ENCODE measurements around the gene VASH1. TPM values are rescaled to one million over a fixed set of nuclear protein-coding genes. Genes with fewer than 3 reads are reported as not detected.

VASH1 gene
- total and polyA plus RNA-seq, 10 donors = 6.4 to 39.1 (median 19.5) TPM

DNA sequence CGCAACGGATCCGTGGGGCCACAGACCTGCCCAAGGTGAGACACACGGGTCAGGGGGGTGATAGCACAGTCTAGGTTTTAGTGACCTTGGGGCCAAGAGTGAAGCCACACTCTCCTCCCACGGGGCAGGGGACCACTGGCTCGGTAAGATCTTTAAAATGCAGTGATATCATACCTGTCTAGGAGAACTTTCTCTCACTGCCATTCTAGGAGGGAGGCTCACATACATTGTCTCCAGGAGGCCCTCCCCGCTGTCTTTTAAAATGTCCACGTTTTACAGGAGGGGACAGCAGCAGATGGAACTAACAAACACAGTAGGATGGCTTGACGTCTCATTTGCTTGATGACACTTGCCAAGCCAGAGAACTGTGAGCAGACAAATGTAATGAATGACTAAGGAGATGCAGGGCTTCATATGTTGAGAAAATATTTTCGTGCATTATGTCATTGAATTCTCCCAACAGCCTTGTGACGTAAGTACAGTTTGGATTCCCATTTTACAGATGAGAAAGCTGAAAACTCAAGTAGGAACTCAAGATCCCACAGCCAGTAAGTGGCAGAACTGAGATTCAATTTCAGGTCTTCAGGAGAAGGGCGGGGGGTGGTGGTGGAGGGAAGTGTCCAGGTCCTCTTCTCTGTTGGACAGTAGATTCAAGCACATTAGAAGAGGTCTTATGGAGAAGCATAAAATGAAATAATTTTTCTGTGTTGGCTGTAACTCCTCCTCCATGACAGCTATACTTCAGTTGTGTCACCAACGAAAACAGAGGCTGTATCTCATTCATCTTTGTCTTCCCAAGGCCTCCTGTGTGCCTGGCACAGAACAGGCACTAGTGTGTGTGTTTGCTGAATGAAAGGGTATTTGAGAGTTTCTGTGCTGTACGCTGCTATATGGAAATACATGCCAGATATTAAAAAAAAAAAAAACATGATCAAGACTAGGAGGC, 2.1 kb downstream of the VASH1 start:
- TF ChIP-seq POLR2A (IDR thresholded peaks at IDR 0.05) (no peak), POLR2AphosphoS5 (IDR thresholded peaks at IDR 0.05) (no peak)
- TF ChIP-seq, protein P1, sequence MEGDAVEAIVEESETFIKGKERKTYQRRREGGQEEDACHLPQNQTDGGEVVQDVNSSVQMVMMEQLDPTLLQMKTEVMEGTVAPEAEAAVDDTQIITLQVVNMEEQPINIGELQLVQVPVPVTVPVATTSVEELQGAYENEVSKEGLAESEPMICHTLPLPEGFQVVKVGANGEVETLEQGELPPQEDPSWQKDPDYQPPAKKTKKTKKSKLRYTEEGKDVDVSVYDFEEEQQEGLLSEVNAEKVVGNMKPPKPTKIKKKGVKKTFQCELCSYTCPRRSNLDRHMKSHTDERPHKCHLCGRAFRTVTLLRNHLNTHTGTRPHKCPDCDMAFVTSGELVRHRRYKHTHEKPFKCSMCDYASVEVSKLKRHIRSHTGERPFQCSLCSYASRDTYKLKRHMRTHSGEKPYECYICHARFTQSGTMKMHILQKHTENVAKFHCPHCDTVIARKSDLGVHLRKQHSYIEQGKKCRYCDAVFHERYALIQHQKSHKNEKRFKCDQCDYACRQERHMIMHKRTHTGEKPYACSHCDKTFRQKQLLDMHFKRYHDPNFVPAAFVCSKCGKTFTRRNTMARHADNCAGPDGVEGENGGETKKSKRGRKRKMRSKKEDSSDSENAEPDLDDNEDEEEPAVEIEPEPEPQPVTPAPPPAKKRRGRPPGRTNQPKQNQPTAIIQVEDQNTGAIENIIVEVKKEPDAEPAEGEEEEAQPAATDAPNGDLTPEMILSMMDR (IDR thresholded peaks at IDR 0.05 in 8 of 11, conservative IDR thresholded peaks at IDR 0.05 in 3 of 11) = no peak
- Histone ChIP-seq H3K27ac (peak overlapping the region in 5 of 8 donors; percentile 26 to 91 (median 82)), H3K4me1 (peaks cover 15 to 80% (median 49%) of the 10 kb centered on the region in 6 donors)

DNA sequence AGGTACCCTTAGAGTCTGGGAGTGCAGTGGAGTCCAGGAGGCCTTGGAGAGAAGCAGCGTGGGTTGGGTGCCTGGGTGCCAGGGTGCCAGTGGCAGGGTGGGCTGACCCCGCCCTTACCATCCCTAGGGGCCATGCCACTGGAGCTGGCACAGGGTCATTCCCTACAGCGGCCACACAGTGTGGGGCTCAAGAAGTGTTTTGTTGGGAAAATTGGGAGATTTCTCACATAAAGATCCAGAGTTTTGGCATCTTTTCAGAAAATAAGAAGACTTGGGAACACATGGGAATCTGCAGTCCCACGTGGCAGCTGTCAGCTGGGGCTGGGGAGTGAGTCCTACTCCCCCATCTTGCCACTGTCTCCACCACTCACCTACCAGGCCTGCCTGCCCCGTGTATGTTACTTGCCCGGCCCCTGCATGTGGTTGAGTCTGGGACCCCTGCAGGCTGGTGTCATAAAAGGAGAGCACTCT, 4.2 kb downstream of the VASH1 start:
- H3K4me1 ChIP-seq = peaks cover 23 to 97% (median 63%) of the 10 kb centered on the region in 6 donors
- H3K27ac ChIP-seq = peak overlapping the region in 2 of 8 donors; percentile 32 to 38
- peaks cover 0 to 29% (median 14%) of the 10 kb centered on the region in 7 donors for H3K27me3 ChIP-seq (replicated peaks in 1 of 7)
- H3K9me3 ChIP-seq = no peaks in the 10 kb centered on the region
- TF ChIP-seq POLR2AphosphoS5 (IDR thresholded peaks at IDR 0.05) (no peak), POLR2A (IDR thresholded peaks at IDR 0.05) (no peak)
- TF ChIP-seq, protein P1 (IDR thresholded peaks at IDR 0.05 in 8 of 11, conservative IDR thresholded peaks at IDR 0.05 in 3 of 11) = no peak
- peaks cover 0 to 7% (median 0%) of the 10 kb centered on the region in 6 donors for H3K36me3 ChIP-seq
- intact Hi-C loops (cut with DNase I; ENCODE audit: low total_unique reads) = no loop called here
- peak; percentile 49 for DNase-seq
- 70 to 84% (median 79%) methylated on average over 5 to 6 of the region's 6 CpGs for WGBS, 5 donors
- no peak overlapping the region for H3K4me3 ChIP-seq

More for the DNA sequence above, 2.1 kb downstream of the VASH1 start:
- peak overlapping the region in 7 of 8 donors; percentile 65 to 97 (median 78) for H3K4me3 ChIP-seq
- peak; percentile 12 for DNase-seq
- WGBS, 5 donors = 54 to 72% (median 65%) methylated on average over 13 to 14 of the region's 14 CpGs
- intact Hi-C loops (cut with DNase I; ENCODE audit: low total_unique reads) = no loop called here
- H3K9me3 ChIP-seq = no peaks in the 10 kb centered on the region
- peaks cover 0 to 3% (median 0%) of the 10 kb centered on the region in 6 donors for H3K36me3 ChIP-seq
- H3K27me3 ChIP-seq (replicated peaks in 1 of 7) = peaks cover 0 to 35% (median 14%) of the 10 kb centered on the region in 7 donors

DNA sequence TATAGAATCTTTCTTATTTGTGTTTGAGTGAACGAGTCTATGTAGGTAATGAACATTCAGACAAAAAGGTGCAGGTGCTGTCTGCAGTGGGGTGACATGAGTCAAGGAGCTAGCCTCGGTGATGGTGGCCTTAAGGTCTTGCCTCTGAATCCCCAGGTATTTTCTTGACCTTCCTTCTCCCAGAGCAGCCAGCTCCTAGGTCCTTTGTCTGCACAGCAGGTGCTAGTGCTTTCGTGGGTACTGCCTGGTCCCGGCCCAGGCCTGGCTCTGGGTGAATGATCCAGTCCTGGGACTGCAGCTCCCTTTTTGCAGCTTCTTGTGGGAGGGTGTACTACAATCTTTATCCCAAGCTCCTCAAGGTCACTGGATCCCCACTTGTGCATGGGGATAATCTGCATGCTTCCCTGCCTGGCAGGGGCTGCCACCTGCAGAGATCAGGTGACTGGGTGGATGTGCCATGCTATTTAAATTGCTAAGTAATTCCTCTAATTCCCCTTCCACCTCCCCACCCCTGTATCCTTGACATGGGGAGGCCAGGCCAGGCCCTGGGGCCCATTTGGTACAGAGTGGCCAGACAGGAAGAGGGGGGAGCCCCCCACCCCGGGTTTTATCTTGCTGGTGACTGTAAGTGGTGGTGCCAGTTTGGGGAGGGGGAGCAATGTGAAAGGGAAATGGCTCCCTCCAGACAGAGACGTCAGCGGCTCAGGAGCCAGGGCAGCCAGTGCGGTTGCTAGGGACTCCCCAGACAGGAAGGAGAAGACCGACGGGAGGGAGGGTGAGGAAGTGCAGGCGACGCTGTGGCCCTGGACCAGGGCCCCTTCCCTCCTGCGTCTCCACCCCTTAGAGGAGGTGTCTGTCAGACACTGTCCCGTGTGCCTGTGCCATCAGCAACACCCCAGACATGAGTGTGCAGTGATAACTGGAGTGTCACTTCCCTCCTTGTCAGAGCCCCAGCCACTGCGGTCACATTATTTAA, 6.7 kb downstream of the VASH1 start:
- Histone ChIP-seq H3K27me3 (replicated peaks in 1 of 7) (peaks cover 0 to 12% (median 0%) of the 10 kb centered on the region in 7 donors), H3K27ac (peak overlapping the region; percentile 42 to 86 (median 78)), H3K4me3 (peak overlapping the region in 1 of 8 donors; percentile 26), H3K36me3 (peaks cover 0 to 7% (median 0%) of the 10 kb centered on the region in 6 donors), H3K4me1 (peaks cover 20 to 97% (median 57%) of the 10 kb centered on the region in 6 donors), H3K9me3 (no peaks in the 10 kb centered on the region)
- peak; percentile 88 for DNase-seq
- TF ChIP-seq POLR2A (IDR thresholded peaks at IDR 0.05) = no peak
- TF ChIP-seq, protein P1 (IDR thresholded peaks at IDR 0.05 in 8 of 11, conservative IDR thresholded peaks at IDR 0.05 in 3 of 11) = peak in 5 of 11 experiments; percentile 7 to 43 (median 41)
- peak; percentile 80 to 85 (median 82) for TF ChIP-seq POLR2AphosphoS5 (IDR thresholded peaks at IDR 0.05)
- intact Hi-C loops (cut with DNase I; ENCODE audit: low total_unique reads) = no loop called here
- WGBS, 5 donors = 18 to 25% (median 21%) methylated on average over 13 to 15 of the region's 15 CpGs
